Jurkat, Clone E6-1 (cell line): ENCODE measurements around the gene ZNF296.

ENCODE experiments used
- DNase-seq: peaks from one replicate; pipeline ENCODE4 v3.0.0-alpha.2; 2011; ENCODE audit warnings: low read depth, low spot score
- H3K4me3 ChIP-seq: 2 replicates; pipeline ENCODE4 v1.5.1; 2011; ENCODE audit warnings: mild to moderate bottlenecking, low read length, control low read depth, moderate library complexity

ZNF296 gene

DNA sequence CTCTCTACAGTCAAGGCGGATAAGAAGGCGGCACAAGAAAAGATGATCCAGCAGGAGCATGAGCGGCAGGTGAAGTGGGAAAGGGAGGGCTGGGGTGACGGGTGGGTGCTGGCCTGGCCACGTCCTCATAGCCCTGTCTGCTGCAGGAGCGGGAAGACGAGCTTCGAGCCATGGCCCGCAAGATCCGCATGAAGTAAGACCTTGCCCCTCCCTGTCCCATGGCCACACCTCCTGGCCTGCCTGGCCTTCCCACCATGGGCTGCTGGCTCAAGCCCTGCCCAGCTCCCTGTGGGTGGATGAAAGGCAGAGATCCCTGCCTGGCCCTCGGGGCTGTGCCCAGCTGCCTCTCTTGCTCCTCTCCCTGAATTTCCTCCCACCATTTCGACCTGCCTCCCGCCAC, 7.2 kb downstream of the ZNF296 start:
- no peak for DNase-seq
- no peak overlapping the region for H3K4me3 ChIP-seq

DNA sequence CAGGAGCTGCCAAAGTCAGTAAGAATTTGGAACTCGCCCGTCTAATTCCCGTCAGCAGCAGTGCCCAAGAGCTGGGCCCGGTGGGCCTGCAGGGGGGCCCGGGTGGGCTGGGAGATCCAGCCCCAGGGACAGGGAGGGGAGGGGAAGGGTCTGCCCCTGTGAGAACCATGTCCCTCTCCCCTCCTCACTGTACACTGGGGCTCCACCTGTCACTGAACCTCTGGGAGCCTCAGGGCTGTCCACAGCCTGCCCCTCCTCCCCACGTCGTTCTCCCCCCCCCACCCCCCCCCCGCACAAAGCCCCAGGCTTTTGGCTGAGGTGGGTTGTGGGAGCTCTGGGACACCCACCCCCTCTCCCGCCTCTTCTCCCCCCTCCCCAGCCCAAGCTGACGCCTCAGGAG, 8.2 kb downstream of the ZNF296 start:
- H3K4me3 ChIP-seq: no peak overlapping the region
- DNase-seq: no peak

DNA sequence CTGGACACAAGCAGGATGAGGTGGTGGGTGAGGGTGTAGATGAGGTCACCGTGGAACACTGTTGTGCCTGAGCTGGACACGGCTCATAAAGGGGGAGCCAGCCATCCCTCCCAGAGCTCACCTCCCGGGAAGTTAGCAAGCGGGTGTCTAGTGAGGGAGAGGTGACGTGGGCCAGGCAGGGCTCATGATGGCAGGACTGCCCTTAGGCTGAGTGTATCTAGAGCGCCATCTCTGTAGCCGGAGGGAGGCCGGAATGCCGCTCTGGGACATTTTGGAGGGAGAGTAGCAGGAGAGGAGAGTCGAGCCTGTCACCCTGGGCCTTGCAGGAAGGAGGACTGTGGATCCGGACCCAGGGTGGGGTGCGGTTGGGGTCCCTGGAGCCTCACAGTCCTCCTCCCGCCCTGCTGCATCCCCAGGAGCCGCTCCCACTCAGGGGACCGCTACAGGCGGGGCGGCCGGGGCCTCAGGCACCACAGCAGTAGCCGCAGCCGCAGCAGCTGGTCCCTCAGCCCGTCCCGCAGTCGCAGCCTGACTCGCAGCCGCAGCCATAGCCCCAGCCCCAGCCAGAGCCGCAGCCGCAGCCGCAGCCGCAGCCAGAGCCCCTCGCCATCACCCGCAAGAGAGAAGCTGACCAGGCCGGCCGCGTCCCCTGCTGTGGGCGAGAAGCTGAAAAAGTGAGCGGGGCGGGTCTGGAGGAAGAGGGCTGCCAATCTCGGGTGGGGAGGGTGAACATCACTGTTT, 9.2 kb downstream of the ZNF296 start:
- DNase-seq: no peak
- H3K4me3 ChIP-seq: no peak overlapping the region

DNA sequence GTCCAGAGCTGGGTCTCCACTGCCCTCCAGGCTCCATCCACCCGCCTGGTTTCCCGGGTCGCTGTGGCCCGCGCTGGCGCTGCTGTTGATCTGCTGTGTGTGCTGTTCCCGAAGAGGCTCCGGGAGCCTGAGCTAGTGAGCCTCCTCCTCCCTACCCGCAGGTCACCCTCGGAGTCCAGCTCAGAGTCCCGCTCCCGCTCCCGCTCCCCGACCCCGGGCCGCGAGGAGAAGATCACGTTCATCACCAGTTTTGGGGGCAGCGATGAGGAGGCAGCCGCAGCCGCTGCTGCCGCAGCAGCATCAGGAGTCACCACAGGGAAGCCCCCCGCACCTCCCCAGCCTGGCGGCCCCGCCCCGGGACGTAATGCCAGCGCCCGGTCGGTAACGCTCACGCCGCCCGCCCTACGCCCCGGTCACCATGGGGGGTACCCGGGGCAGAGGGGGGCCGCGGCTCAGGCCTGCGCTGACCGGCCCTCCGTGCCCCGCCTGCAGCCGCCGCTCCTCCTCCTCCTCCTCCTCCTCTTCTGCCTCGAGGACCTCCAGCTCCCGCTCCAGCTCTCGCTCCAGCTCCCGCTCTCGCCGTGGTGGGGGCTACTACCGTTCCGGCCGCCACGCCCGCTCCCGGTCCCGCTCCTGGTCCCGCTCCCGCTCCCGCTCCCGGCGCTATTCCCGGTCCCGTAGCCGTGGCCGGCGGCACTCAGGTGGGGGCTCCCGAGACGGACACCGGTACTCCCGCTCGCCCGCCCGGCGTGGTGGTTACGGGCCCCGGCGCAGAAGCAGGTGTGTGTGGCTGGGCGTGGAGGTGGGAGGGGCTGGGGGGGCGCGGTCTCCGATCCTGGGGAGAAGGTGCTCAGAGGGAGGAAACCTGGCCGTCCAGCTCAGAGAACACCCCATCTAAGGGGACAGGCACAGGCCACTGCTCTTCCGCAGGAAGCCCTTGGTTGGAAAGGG, 12.2 kb downstream of the ZNF296 start:
- no peak overlapping the region for H3K4me3 ChIP-seq
- no peak for DNase-seq

DNA sequence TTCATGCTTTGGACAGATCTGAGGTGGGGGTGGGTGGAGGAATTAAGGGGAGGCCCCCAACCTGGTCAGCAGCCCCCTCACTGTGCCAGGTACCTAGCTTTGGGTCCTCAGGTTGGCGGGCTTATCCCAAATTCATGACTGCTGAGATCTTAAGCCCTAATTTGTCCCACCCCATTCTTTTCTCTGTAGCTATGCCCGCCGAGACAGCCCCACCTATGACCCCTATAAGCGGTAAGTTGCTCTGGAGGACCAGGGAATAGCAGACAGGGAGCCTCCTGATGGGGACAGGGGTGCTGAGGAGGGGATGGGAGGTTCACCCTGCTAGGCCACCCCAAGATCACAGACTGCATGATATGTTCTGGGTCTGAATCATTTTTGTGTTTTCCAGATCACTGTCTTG, 14.3 kb downstream of the ZNF296 start:
- DNase-seq: no peak
- no peak overlapping the region for H3K4me3 ChIP-seq

DNA sequence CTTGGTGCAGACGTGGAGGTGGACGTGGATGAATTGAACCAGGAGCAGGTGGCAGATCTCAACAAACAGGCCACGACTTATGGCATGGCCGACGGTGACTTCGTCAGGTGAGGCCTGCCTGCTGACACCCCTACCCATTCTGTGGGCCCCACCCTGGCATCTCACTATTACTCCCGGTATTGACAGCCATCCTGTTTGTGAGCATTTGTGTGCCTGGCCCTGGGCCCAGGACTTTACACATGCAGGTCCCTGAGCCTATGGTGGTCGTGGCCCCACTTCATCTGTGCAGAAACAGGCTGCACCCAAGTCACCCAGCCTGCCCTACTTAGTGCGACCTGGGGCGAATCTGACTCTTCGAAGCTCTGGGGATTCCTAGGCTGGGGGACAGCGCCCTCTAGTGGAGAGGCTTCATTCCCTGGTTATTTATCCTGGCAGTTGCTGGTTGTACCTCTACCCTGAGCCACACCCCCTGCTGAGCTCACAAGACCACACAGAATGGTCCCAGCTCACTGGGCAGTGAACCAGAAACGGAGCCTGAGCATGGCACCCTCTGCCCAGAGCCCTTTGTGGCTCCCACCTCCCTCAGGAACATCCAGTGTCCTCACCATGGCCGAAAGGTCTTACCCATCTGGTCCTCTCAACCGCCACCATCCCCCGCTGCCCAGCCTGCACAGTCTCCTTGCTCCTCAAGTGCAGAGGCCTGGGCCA, 16.9 kb downstream of the ZNF296 start:
- no peak overlapping the region for H3K4me3 ChIP-seq

DNA sequence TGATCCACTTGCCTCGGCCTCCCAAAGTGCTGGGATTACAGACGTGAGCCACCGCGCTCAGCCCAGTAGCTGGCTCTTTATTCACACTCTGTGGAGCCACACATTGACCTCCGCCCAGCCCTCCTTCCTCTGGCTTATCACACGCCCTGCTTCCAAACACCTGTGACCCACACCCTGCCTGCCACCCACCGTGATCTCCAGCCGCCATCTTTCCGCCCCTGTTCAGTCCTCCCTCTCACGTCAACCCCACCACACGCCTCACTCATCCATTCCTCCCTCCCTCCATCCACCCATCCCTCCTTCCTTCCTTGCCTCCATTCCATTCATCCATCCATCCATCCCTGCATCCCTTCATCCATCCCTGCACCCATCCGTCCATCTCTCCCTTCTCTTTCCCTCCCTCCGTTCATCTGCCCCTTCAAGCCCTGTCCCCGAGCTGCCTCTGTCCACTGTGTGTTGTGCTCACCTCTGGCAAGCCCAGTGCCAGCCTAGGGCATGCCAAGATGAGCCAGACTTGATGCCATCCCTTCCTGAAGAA, 17.6 kb downstream of the ZNF296 start:
- DNase-seq: no peak
- H3K4me3 ChIP-seq: no peak overlapping the region

More for the DNA sequence above, 16.9 kb downstream of the ZNF296 start:
- peak; percentile 69 for DNase-seq

DNA sequence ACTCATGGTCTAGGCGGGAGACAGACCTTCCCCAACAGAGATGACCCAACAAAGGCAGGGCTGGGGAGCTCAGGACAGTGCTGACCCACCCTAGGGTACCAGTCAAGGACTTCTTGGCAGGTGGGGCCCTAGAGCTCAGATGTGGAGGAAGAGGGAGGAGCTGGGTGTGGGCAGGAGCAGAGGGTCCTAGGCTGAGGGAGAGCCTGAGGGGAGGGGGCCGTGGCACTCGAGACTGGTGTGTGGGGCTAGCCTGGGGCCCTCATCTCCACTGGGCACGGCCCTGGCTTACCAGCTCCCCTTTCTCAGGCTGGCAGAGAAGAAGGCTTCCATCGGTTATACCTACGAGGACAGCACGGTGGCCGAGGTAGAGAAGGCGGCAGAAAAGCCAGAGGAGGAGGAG, 18.8 kb downstream of the ZNF296 start:
- DNase-seq: no peak

DNA sequence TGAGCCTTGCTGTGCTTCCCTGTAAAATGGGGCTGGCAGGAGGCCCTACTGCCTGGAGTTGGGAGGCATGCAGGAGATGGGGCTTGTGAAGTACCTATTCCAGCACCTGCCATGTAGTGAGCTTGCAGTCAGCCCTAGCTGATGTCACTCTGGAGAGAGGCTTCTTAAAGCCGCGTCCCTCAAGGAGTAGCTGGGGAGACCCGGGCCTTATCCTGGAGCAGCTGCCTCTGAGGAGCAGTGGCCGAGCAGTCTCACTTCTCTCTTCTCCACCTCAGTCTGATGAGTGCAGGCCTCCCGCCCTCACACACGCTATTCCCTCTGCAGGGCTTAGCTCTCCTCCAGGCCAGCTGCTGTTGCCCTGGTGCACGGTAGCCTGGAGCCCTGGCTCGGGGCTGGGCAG, 19.4 kb downstream of the ZNF296 start:
- no peak overlapping the region for H3K4me3 ChIP-seq
- no peak for DNase-seq

More for the DNA sequence above, 18.8 kb downstream of the ZNF296 start:
- no peak overlapping the region for H3K4me3 ChIP-seq

DNA sequence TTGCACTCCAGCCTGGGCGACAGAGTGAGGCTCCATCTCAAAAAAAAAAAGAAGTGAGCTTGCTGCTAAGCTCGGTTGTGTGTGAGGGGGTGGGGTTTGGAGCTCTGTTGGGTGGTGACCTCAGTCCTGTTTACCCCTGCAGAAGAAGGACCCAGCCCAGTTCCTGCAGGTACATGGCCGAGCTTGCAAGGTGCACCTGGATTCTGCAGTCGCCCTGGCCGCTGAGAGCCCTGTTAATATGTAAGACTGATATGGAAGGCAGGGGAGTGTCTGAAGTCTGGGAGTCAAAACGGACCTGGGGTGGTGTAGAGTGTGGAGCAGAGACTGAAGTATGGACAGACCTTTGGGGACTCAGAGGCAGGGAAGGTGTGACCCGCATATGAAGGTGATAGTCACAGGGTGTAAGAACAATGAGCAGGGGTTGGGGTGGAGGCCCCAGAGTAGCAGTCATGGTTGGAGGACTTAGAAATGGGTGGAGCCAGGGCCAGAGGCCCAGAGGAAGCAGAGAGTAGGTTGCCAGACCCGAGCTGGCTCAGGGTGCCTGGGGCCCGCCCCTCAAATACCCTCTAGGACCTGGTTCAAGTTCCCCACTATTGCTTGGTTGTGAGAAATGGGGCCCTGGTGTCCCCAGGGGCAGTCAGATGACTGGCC, 24.2 kb downstream of the ZNF296 start:
- no peak overlapping the region for H3K4me3 ChIP-seq
- no peak for DNase-seq

DNA sequence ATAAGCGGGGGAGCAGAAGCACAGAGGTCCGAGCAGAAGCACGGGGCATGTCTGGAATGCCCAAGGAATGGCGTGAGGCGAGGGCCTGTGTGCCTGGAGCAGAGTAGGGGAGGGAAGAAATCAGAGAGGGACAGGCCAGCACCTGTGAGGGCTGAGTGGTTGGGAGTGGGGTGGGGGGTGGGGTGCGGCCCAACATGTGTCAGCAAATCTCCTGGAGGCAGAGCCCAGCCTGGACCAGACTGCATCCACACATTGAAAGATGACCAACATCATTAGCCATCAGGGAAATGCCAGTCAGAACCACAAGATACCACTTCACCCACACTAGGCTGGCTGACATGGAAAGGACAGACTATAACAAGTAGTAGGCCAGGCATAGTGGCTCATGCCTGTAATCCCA, 26.2 kb downstream of the ZNF296 start:
- no peak overlapping the region for H3K4me3 ChIP-seq

DNA sequence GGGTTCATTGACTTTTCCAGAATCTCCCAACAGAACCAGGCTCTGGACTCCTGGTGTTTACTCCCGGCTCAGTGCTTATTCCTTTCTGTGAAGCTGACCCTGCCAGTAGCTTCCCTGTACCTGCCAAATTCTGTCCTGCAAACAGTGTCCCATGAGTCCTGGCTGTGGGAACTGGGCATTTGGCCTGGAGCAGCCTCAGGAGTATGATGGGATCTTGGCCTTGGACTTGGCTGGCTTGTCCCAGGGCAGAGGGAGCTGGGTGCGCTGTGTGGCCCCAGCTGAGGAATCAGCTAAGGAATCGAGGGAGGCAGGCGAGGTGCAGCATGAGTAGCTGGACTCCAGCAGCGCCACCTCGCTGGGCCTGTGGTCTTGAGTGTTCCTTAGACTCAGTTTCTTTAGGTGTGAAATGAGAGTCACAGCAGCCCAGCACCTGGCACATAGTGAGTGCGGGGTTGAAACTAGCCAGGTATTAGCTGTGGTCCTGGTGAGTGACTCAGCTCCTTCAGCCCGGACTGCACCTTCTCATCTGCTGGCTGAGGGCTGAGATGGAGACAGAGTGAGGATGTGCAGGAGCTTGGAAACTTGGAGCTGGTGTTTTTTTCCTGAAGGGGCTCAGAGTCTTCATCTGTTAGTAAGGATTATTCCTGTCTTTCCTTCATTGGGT, 27.1 kb downstream of the ZNF296 start:
- no peak for DNase-seq

More for the DNA sequence above, 26.2 kb downstream of the ZNF296 start:
- DNase-seq: no peak

DNA sequence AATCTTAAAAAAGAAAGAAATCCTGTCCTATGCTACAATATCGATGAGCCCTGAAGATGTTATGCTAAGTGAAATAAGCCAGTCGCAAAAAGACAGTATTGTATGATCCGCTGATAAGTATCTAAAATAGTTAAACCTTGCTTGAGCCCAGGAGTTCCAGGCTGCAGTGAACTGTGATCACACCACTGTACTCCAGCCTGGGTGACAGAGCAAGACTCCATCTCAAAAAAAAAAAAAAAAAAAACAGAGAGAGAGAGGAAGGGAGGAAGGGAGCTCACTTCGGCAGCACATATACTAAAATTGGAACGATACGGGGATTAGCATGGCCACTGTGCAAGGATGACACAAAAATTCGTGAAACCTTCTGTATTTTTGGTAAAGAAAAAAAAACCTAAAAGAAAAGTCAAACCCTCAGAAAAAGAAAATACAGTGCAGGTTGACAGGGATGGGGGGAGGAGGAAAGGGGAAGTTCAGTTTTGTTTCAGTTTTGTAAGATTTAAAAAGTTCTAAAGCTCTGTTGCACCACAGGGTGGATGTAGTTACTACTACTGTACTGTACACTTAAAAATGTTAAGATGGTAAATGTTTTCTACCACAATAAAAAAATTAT, 29.0 kb downstream of the ZNF296 start:
- DNase-seq: no peak
- no peak overlapping the region for H3K4me3 ChIP-seq

More for the DNA sequence above, 27.1 kb downstream of the ZNF296 start:
- H3K4me3 ChIP-seq: no peak overlapping the region

DNA sequence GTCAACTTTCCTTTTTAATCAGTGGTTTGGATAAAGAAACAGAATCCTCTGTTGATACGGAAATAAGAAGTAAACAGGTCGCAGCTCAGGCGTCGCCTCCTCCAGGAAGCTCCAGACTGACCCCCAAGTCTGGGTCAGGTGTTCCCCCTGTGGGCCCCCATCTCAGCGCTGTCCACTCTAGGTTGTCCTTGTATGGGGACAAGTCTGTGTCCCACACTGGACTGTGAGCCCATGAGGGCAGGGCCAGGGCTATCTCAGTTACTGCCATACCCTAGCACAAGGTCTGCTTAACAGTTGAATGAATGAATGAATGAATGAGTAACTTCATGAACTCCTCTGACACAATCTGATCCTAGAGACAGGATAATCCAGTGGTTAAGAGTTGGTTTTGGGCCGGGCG, 29.9 kb downstream of the ZNF296 start:
- no peak overlapping the region for H3K4me3 ChIP-seq
- DNase-seq: no peak

DNA sequence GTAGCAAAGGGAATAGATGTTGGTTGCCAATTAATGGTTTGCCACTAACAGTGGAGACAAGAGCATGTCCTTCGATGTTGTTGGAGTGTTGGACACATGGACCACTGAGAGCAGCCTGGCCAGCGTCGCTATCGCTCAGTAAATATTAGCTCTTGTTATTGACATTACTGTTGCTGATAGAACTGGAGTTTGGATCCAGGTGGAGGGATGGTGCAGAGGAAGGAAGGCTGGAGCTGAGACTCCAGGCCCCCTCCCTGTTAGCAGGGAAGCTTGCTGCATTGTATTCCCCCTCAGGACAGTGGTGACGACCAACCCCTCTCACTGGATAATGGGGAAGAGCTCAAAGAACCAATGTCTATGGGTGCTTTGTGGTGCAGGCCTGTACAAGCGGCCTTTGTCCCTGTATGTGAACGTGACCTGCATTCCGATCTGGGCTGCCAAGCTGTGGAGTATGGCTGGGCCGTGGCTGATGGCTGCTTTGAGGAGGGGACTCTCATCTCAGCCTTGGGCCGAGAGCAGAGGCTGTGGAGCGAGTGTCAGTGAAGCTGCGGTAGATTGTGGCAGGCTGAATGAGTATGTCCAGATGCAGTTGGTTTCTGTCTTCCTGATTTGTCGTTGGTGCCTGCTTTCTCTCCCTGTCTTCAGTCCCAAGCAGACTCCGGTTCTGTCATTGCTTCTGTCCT, 30.5 kb downstream of the ZNF296 start:
- no peak for DNase-seq
- H3K4me3 ChIP-seq: no peak overlapping the region

DNA sequence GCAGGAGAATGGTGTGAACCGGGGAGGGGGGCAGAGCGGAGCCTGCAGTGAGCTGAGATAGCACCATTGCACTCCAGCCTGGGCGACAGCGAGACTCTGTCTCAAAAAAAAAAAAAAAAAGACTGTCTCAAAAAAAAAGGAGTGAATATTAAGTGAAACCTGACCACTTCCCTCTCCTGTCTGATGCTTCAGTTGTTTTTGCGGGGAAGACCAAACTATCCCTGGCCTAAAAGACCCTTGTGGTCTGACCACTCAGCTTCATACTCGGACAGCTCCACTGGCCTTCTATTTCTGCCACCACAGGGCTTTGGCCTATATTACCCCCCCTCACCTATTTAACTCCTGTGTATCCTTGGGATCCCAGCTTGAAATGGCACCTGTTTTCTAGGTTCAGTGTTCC, 35.2 kb downstream of the ZNF296 start:
- no peak overlapping the region for H3K4me3 ChIP-seq
- DNase-seq: no peak

DNA sequence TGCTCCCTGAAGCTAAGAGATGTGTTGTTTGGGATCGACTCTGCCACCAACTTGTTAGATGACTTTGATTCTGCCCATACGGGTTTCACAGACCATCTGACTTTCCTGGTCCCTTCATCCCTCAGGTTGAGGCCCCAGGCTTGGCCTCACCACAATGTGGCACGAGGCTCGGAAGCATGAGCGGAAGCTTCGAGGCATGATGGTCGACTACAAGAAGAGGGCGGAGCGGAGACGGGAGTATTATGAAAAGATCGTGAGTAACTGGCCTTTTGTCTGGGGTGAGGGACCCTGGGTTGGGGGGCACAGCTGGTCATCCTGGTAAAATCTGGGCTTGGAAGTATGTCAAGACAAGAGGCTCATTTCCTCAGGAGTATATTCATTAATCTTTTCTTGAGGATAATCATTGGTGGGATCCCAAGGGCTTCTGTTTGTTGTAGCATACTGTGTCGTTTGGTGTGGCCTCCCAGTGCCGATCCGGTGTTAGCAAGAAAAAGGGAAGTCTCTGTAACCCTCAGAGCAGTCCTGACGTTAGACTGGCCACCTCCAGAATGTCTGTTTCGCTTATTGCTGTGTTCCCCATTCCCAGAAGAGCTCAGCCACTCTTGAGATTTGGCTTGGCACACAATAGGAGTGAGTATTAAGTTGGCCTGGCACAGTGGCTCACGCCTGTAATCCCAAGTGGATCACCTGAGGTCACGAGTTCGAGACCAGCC, 36.1 kb downstream of the ZNF296 start:
- peak overlapping the region; percentile 89 for H3K4me3 ChIP-seq
- no peak for DNase-seq
